ENCODE measurements around the gene CP. TPM values are rescaled to one million over a fixed set of nuclear protein-coding genes. Genes with fewer than 3 reads are reported as not detected.
A peak's percentile ranks its signal among the peaks of the same experiment; 100 is the strongest.

CP gene
- total and polyA plus RNA-seq, 2 of the 13 experiments (the other 11 are each of a cell fraction or from before 2014, with no cell fraction given) = 42.6 to 789 TPM

- TF ChIP-seq AHDC1 (CRISPR knock-in tag; IDR thresholded peaks at IDR 0.05; ENCODE audit: borderline replicate concordance) (peak; percentile 64), RORA (CRISPR knock-in tag; IDR thresholded peaks at IDR 0.05) (no peak), SP2 (CRISPR knock-in tag; IDR thresholded peaks at IDR 0.05) (no peak), SKIL (CRISPR knock-in tag; IDR thresholded peaks at IDR 0.05; ENCODE audit: borderline replicate concordance) (no peak; the same call in 1 of the 2 replicates), STAT6 (CRISPR knock-in tag; IDR thresholded peaks at IDR 0.05; ENCODE audit: borderline replicate concordance) (peak; percentile 31; the same call in 1 of the 2 replicates), ZNF143 (CRISPR knock-in tag; IDR thresholded peaks at IDR 0.05) (no peak), ZNF138 (CRISPR knock-in tag; IDR thresholded peaks at IDR 0.05; ENCODE audit: low read depth) (0 out of 2 replicates have a peak, but pooled peaks have one; percentile 60), ZNF629 (CRISPR knock-in tag; conservative IDR thresholded peaks at IDR 0.05) (peak; percentile 39; the same call in 1 of the 2 replicates), ZFP37 (CRISPR knock-in tag; IDR thresholded peaks at IDR 0.05; ENCODE audit: borderline replicate concordance) (no peak), ZNF292 (CRISPR knock-in tag; IDR thresholded peaks at IDR 0.05; ENCODE audit: borderline replicate concordance, low read depth) (no peak), ELK4 (CRISPR knock-in tag; IDR thresholded peaks at IDR 0.05; ENCODE audit: borderline replicate concordance) (no peak), PITX1 (CRISPR knock-in tag; IDR thresholded peaks at IDR 0.05) (no peak; the same call in none of the 2 replicates), POLR2AphosphoS5 (IDR thresholded peaks at IDR 0.05; ENCODE audit: low read depth, low read length) (peak; percentile 86), CC2D1A (CRISPR knock-in tag; IDR thresholded peaks at IDR 0.05) (0 out of 2 replicates have a peak, but pooled peaks have one; percentile 46)
Measured at GRCh38 chr3:149129326-149130205, 92.1 kb downstream of the CP start, which contains the start of gene HPS3 (continued).

Data from HepG2 (cell line).